NCI-H460 (cell line): ENCODE measurements around the gene SUFU. TPM values are rescaled to one million over a fixed set of nuclear protein-coding genes. Genes with fewer than 3 reads are reported as not detected.

Experiments
- DNase-seq: peaks from one replicate; pipeline ENCODE4 v3.0.0-alpha.2; 2016; ENCODE audit warnings: low read depth; ENCODE audit errors: extremely low read depth
- total RNA-seq: library from RNA; depleted of rRNA; stranded (reverse); fragments of >200 nt; shearing (Covaris generic); gene quantifications from 2 replicates; pipeline ENCODE4 v1.2.3, GENCODE V29; 2014

Gene SUFU
- total RNA-seq, 1 experiment from 2014 or later, result 1.9 TPM

- DNase-seq, result no peak
Measured at GRCh38 chr10:102545997-102546396, 42.2 kb downstream of the SUFU start.

- DNase-seq, result no peak
Measured at GRCh38 chr10:102546606-102547320, 43.0 kb downstream of the SUFU start.

- DNase-seq, result no peak
Measured at GRCh38 chr10:102549549-102549948, 45.8 kb downstream of the SUFU start.

- DNase-seq, result no peak
Measured at GRCh38 chr10:102550636-102551210, 47.0 kb downstream of the SUFU start.

- DNase-seq, result no peak
Measured at GRCh38 chr10:102552533-102552932, 48.8 kb downstream of the SUFU start.

GRCh38 chr10:102553771-102554170 is 50.0 kb downstream of the SUFU start:
- no peak for DNase-seq

GRCh38 chr10:102554531-102554930 is 50.8 kb downstream of the SUFU start:
- DNase-seq, result no peak

GRCh38 chr10:102555781-102556328 is 52.1 kb downstream of the SUFU start:
- no peak for DNase-seq

GRCh38 chr10:102557569-102557968 is 53.8 kb downstream of the SUFU start:
- DNase-seq, result no peak

- DNase-seq, result no peak
Measured at GRCh38 chr10:102559764-102560163, 56.0 kb downstream of the SUFU start.

- no peak for DNase-seq
Measured at GRCh38 chr10:102564209-102564834, 60.5 kb downstream of the SUFU start.

- no peak for DNase-seq
Measured at GRCh38 chr10:102565793-102566192, 62.0 kb downstream of the SUFU start.

- DNase-seq, result no peak
Measured at GRCh38 chr10:102578782-102579181, 75.0 kb downstream of the SUFU start.

- DNase-seq, result no peak
Measured at GRCh38 chr10:102579328-102579727, 75.6 kb downstream of the SUFU start.

GRCh38 chr10:102580230-102580629 is 76.5 kb downstream of the SUFU start:
- DNase-seq, result no peak

- no peak for DNase-seq
Measured at GRCh38 chr10:102581401-102581800, 77.6 kb downstream of the SUFU start.

- DNase-seq, result no peak
Measured at GRCh38 chr10:102581981-102582580, 78.3 kb downstream of the SUFU start.

- DNase-seq, result peak; percentile 86
Measured at GRCh38 chr10:102583435-102584417, 80.0 kb downstream of the SUFU start.

GRCh38 chr10:102585026-102585425 is 81.3 kb downstream of the SUFU start:
- no peak for DNase-seq

- no peak for DNase-seq
Measured at GRCh38 chr10:102586858-102587257, 83.1 kb downstream of the SUFU start.
